GM18873 (cell line): ENCODE data around the gene TSR3.

Experiments
- ATAC-seq: cut with Tn5 transposase; IDR thresholded peaks from one replicate; pipeline ENCODE4 v1.9.1; 2021; ENCODE audit warnings: mild to moderate bottlenecking, moderate library complexity, moderate number of reproducible peaks; ENCODE audit not compliant: unreplicated experiment, low FRiP score

Gene TSR3

GRCh38 chr16:1378087-1378803 is 26.6 kb upstream of the TSR3 start:
- ATAC-seq = no peak

- ATAC-seq = no peak
Measured at GRCh38 chr16:1377406-1378010, 25.8 kb upstream of the TSR3 start.

DNA sequence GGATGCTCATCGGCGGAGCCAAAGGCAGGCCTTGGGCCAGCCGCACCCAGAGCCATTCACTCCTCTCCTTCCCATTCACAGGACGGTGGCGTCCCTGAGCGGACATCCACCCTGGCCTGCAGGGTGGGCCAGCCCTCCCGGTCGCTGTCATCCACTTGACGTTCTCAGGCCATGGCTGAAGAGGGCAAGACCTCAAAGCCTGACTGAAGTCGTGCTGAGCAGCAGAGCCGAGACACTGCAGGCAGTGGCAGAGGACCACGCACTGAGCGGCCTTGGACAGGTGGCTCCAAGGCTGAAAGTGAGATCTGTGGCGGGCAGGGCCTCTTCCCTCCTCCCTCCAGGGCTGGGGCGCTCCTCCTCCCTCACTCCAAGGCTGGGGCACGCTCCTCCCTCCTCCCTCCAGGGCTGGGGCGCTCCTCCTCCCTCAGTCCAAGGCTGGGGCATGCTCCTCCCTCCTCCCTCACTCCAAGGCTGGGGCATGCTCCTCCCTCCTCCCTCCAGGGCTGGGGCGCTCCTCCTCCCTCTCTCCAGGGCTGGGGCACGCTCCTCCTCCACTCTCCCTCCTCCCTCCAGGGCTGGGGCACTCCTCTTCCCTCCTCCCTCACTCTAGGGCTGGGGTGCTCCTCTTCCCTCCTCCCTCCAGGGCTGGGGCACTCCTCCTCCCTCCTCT is 24.2 kb upstream of the TSR3 start:
- ATAC-seq = no peak

- ATAC-seq = no peak
Measured at GRCh38 chr16:1375298-1375640, 23.6 kb upstream of the TSR3 start.

GRCh38 chr16:1374418-1375297 is 23.0 kb upstream of the TSR3 start:
- ATAC-seq = no peak

DNA sequence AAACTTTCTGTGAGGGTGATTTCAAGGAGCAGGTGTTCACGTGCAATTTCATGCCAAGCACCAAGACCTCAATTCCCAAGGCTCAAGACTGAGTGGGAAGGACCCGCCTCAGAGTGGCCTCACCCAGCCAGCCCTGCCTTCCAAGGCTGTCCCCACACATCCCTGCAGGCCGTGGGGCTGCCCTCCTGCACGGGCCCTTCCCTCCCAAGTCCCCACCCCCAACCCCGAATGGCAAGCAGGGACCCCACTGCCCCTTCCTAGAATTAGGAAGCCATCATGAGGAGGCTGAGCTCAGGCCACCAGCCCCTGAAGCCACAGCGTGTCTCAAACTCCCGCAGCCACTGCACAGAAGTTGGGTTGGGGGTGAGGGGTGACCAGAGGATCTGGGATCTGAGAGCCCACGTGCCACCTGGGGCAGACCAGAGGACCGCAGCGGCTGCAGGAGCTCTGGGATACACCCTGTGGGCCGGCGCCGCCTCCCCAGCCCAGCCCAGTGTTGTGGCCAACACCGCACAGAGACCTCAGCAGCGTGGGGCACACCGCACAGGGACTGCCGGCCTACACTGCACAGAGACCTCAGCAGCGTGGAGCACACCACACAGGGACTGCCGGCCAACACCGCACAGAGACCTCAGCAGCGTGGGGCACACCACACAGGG is 20.7 kb upstream of the TSR3 start:
- ATAC-seq = no peak

DNA sequence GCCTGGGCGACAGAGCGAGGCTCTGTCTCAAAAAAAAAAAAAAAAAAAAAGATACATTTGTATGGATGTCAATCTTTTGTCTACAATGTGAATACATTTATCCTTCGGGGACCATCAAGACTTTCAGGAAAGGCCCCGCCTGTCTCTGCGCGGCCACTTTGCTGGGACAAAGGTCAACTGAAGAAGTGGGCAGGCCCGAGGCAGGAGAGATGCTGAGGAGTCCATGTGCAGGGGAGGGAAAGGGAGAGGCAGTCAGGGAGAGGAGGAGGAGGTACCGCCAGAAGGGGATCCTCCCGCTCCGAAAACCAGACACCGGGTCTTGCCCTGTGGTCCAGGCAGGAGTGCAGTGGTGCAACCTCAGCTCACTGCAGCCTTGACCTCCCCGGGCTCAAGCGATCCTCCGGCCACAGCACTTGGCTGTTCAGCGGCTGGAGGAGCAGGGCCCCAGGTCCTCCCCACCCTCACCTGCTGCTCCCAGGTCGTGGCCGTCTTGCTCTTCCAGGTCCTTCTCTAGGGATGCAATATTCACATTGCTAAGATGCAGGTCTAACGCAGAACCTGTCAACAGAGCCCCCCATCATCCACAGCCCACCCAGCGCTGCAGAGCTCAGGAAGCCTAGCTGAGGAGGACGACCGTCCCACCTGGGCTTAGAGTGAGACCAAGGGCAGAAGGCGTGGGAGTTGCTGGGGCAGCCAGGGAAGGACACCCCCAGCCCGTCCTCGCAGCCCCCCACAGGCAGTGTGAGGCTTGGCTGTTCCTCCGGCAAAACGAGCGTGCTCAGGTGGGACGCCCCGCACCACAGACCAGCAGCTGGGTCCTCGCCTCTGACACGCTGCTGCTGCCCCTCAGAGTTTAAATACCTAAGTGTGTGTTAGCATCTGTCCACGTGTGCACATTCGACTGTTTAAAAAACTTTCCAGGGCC is 19.6 kb upstream of the TSR3 start:
- ATAC-seq = no peak

DNA sequence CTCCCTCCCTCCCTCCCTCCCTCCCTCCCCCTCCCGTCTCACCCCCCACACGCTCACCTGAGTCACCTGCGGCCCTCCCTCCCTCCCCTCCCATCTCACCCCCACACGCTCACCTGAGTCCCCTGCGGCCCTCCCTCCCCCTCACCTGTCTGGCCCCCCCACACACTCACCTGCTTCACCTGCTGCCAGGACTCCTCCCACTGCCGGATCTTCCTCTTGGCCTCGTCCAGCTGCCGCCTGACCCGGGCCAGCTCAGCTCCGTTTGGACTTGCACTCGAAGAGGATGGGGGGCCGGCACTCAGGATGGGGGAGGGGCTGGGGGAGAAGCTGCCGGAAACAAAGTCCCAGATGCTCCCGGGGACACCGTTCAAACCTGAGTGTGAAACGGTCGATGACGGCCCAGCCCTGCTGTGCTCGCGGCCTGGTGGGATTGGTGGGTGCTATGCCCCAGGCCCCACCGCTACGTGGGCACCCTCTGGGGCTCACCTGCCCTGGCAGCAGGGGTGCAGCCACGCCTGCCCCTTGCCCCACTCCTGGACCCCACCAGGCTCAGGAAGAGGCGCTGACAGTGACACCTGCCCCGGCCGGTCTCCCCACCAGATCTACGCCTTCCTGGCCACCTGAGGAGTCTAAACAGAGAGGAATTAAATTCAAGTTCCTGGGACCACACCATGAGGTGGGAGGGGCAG is 16.0 kb upstream of the TSR3 start:
- ATAC-seq = no peak

GRCh38 chr16:1366712-1367299 is 15.1 kb upstream of the TSR3 start:
- ATAC-seq = no peak

- ATAC-seq = no peak
Measured at GRCh38 chr16:1366060-1366711, 14.5 kb upstream of the TSR3 start.

- ATAC-seq = no peak
Measured at GRCh38 chr16:1364510-1364909, 12.8 kb upstream of the TSR3 start.

GRCh38 chr16:1363501-1364041 is 11.9 kb upstream of the TSR3 start:
- ATAC-seq = no peak

DNA sequence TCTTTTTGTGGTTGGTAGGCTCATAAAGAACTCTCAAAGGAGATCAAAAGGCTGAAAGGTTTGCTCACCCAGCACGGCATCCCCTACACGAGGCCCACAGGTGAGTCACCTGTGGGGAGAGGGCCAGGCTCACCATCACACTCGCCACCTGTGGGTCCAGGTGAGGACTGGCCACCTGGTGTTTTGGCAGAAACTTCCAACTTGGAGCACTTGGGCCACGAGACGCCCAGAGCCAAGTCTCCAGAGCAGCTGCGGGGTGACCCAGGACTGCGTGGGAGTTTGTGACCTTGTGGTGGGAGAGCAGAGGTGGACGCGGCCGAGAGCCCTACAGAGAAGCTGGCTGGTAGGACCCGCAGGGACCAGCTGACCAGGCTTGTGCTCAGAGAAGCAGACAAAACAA is 11.1 kb upstream of the TSR3 start:
- no peak for ATAC-seq

DNA sequence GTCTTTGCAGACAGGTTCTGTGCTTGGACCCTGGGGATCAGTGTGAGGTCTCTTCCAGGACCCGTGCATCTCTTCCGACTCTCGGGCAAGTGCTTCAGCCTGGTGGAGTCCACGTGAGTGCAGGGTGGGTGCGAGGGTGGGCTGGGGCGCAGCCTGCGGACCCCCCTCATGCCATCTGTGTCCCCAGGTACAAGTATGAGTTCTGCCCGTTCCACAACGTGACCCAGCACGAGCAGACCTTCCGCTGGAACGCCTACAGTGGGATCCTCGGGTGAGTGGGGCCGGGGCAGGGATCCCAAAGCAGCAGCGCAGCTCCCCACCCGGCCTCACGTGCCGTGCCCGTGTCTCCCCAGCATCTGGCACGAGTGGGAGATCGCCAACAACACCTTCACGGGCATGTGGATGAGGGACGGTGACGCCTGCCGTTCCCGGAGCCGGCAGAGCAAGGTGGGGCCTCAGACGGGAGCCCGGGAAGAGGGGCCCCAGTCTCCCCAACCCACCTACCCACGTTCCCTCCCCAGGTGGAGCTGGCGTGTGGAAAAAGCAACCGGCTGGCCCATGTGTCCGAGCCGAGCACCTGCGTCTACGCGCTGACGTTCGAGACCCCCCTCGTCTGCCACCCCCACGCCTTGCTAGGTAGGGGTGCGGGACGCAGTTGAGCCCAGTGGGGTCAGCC is 10.1 kb upstream of the TSR3 start:
- no peak for ATAC-seq

GRCh38 chr16:1357906-1358566 is 6.4 kb upstream of the TSR3 start:
- ATAC-seq = no peak

DNA sequence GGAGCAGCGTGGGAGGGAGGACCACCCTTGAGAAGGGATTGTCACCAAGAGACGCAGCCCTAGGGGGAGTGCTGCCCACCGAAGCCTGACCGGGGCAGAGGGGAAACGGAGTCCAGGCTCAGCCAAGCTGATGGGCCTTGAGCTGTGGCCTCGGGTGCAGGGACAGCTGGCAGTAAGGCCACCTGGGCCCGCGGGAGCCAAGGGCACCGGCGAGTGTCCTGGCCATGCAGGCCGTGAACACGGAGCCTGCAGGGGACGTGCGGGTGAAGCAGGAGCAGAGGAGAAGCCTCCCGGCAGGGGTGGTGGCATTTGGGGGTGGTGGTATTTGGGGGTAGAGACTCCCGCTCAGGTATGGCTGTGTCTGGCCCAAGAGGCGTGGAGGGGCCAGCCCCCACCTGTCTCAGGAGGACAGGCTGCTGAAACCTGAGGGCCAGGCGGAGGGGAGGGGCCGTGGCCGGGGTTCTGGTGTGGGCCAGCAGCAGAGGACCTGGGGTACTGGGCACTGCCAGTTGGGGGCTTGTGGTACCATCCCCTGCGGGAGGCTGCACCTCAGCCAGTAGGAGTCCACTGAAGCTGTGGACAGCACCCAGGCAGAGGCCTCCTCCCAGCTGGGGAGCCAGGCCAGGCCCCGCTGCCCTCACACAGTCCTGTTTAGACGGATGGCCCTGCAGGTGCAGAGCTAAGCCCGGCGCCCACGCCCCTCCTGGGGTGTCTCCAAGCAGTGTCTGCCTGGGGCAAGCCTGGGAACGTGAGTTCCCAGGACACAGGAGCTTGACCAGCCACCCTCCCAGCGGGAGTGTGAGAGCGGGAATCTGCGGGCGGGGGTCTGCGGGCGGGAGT is 4.6 kb upstream of the TSR3 start:
- no peak for ATAC-seq
